Mesendoderm (in vitro differentiated cells): ENCODE data around the gene TCEAL1.

Source experiments
- DNase-seq: peaks from one replicate; pipeline ENCODE4 v3.0.0; 2013
- H2AK5ac ChIP-seq: 2 replicates; pipeline ENCODE4 v1.6.1; 2013; ENCODE audit warnings: low read length, inconsistent platforms
- H2BK120ac ChIP-seq: 2 replicates; pipeline ENCODE4 v1.6.1; 2013; ENCODE audit warnings: low read depth, mild to moderate bottlenecking, low read length, moderate library complexity, mixed read lengths
- H2BK15ac ChIP-seq: replicated peaks from 2 replicates; pipeline ENCODE4 v1.6.1; 2013; ENCODE audit warnings: low read depth, mild to moderate bottlenecking, moderate library complexity
- H2BK5ac ChIP-seq: 2 replicates; pipeline ENCODE4 v1.6.1; 2013; ENCODE audit warnings: low read length, inconsistent platforms
- H3K18ac ChIP-seq: 2 replicates; pipeline ENCODE4 v1.6.1; 2013; ENCODE audit warnings: mild to moderate bottlenecking, low read length, mixed read lengths
- H3K23ac ChIP-seq: one replicate; pipeline ENCODE4 v1.6.1; 2013; ENCODE audit warnings: low read length
- H3K27ac ChIP-seq: 2 replicates; pipeline ENCODE4 v1.5.1; 2013; ENCODE audit warnings: low read depth, mild to moderate bottlenecking, inconsistent platforms, low read length, moderate library complexity
- H3K27me3 ChIP-seq: 2 replicates; pipeline ENCODE4 v1.6.1; 2013; ENCODE audit warnings: low read length, control low read depth, mild to moderate bottlenecking, inconsistent platforms; ENCODE audit not compliant: insufficient read depth, poor library complexity
- H3K36me3 ChIP-seq: 2 replicates; pipeline ENCODE4 v1.6.1; 2013; ENCODE audit warnings: low read length, inconsistent platforms; ENCODE audit not compliant: control insufficient read depth, insufficient read depth
- H3K4ac ChIP-seq: one replicate; pipeline ENCODE4 v1.6.1; 2013; ENCODE audit warnings: low read depth, mild to moderate bottlenecking, low read length, moderate library complexity
- H3K4me1 ChIP-seq: 2 replicates; pipeline ENCODE4 v1.6.1; 2013; ENCODE audit warnings: low read depth, low read length, inconsistent platforms; ENCODE audit not compliant: control insufficient read depth
- H3K4me2 ChIP-seq: 2 replicates; pipeline ENCODE4 v1.6.1; 2013; ENCODE audit warnings: low read length
- H3K4me3 ChIP-seq: 2 replicates; pipeline ENCODE4 v1.5.1; 2013; ENCODE audit warnings: mild to moderate bottlenecking, low read length
- H3K56ac ChIP-seq: one replicate; pipeline ENCODE4 v1.6.1; 2013; ENCODE audit warnings: low read length
- H3K79me1 ChIP-seq: 2 replicates; pipeline ENCODE4 v1.6.1; 2013; ENCODE audit warnings: low read length, inconsistent platforms
- H3K79me2 ChIP-seq: 2 replicates; pipeline ENCODE4 v1.6.1; 2013; ENCODE audit warnings: mild to moderate bottlenecking, low read length; ENCODE audit not compliant: control insufficient read depth, insufficient read depth
- H3K9ac ChIP-seq: 2 replicates; pipeline ENCODE4 v1.6.1; 2013; ENCODE audit warnings: low read length, inconsistent platforms
- H4K5ac ChIP-seq: one replicate; pipeline ENCODE4 v1.6.1; 2013; ENCODE audit warnings: low read length
- H4K8ac ChIP-seq: one replicate; pipeline ENCODE4 v1.6.1; 2013; ENCODE audit warnings: low read depth, mild to moderate bottlenecking, control low read depth, low read length, moderate library complexity
- WGBS: extraction: QIAGEN DNeasy Blood & Tissue Kit; methylation state at CpG from one replicate; pipeline ENCODE4 v1.1.7; 2013; ENCODE audit warnings: low lambda C conversion rate, missing lambda C conversion rate; ENCODE audit not compliant: insufficient coverage; ENCODE audit errors: extremely low coverage; 5-methylcytosine and 5-hydroxymethylcytosine counted together

TCEAL1 gene

GRCh38 chrX:103663981-103664762, 35.4 kb downstream of the TCEAL1 start:
- no peak overlapping the region for H3K4ac ChIP-seq
- no peak overlapping the region for H3K4me3 ChIP-seq
- no peak overlapping the region for H4K8ac ChIP-seq
- H3K4me1 ChIP-seq: no peaks in the 10 kb centered on the region
- H3K36me3 ChIP-seq: no peaks in the 10 kb centered on the region
- H2BK15ac ChIP-seq: no peak overlapping the region
- H3K79me1 ChIP-seq: no peaks in the 10 kb centered on the region
- no peak overlapping the region for H2AK5ac ChIP-seq
- no peaks in the 10 kb centered on the region for H3K27me3 ChIP-seq
- no peak overlapping the region for H3K18ac ChIP-seq
- H3K56ac ChIP-seq: no peak overlapping the region
- H3K79me2 ChIP-seq: no peaks in the 10 kb centered on the region
- DNase-seq: no peak
- no CpG with 5 or more reads among the region's 23 CpGs for WGBS
- H4K5ac ChIP-seq: no peak overlapping the region
- H2BK5ac ChIP-seq: no peak overlapping the region
- H3K9ac ChIP-seq: no peak overlapping the region
- no peak overlapping the region for H3K27ac ChIP-seq
- peak overlapping the region; percentile 31 for H3K4me2 ChIP-seq
- no peak overlapping the region for H3K23ac ChIP-seq
- H2BK120ac ChIP-seq: no peak overlapping the region

GRCh38 chrX:103666202-103667107, 37.7 kb downstream of the TCEAL1 start:
- Histone ChIP-seq H3K4me2 (no peak overlapping the region), H3K4me1 (no peaks in the 10 kb centered on the region), H3K79me2 (no peaks in the 10 kb centered on the region), H3K79me1 (no peaks in the 10 kb centered on the region), H3K4me3 (no peak overlapping the region), H2BK15ac (no peak overlapping the region), H3K36me3 (no peaks in the 10 kb centered on the region), H3K27ac (no peak overlapping the region), H3K18ac (no peak overlapping the region), H4K8ac (no peak overlapping the region), H2AK5ac (no peak overlapping the region), H2BK120ac (no peak overlapping the region), H3K56ac (no peak overlapping the region), H3K9ac (no peak overlapping the region), H4K5ac (no peak overlapping the region), H3K23ac (no peak overlapping the region), H2BK5ac (no peak overlapping the region), H3K4ac (no peak overlapping the region), H3K27me3 (no peaks in the 10 kb centered on the region)
- no CpG with 5 or more reads among the region's 3 CpGs for WGBS
- no peak for DNase-seq

GRCh38 chrX:103669745-103670144, 41.0 kb downstream of the TCEAL1 start:
- no peaks in the 10 kb centered on the region for H3K79me1 ChIP-seq
- no peak overlapping the region for H3K9ac ChIP-seq
- no peaks in the 10 kb centered on the region for H3K27me3 ChIP-seq
- H3K23ac ChIP-seq: no peak overlapping the region
- no peak overlapping the region for H3K4ac ChIP-seq
- no peaks in the 10 kb centered on the region for H3K79me2 ChIP-seq
- no peaks in the 10 kb centered on the region for H3K4me1 ChIP-seq
- DNase-seq: peak; percentile 72
- no peak overlapping the region for H2BK120ac ChIP-seq
- no peak overlapping the region for H3K56ac ChIP-seq
- H3K36me3 ChIP-seq: no peaks in the 10 kb centered on the region
- no peak overlapping the region for H4K8ac ChIP-seq
- no peak overlapping the region for H3K4me2 ChIP-seq
- H2BK15ac ChIP-seq: no peak overlapping the region
- no peak overlapping the region for H3K4me3 ChIP-seq
- H2AK5ac ChIP-seq: no peak overlapping the region
- H3K18ac ChIP-seq: no peak overlapping the region
- H4K5ac ChIP-seq: no peak overlapping the region
- no CpG with 5 or more reads among the region's 1 CpG for WGBS
- no peak overlapping the region for H3K27ac ChIP-seq
- H2BK5ac ChIP-seq: no peak overlapping the region

GRCh38 chrX:103674531-103675454, 46.0 kb downstream of the TCEAL1 start:
- H2BK15ac ChIP-seq: no peak overlapping the region
- H3K27ac ChIP-seq: no peak overlapping the region
- no peak overlapping the region for H2BK5ac ChIP-seq
- no peaks in the 10 kb centered on the region for H3K79me1 ChIP-seq
- no peak overlapping the region for H3K9ac ChIP-seq
- H3K79me2 ChIP-seq: no peaks in the 10 kb centered on the region
- no peak overlapping the region for H3K4ac ChIP-seq
- H3K56ac ChIP-seq: no peak overlapping the region
- no peak overlapping the region for H3K23ac ChIP-seq
- H3K27me3 ChIP-seq: no peaks in the 10 kb centered on the region
- H2BK120ac ChIP-seq: no peak overlapping the region
- H3K4me3 ChIP-seq: no peak overlapping the region
- no peaks in the 10 kb centered on the region for H3K36me3 ChIP-seq
- no peak overlapping the region for H4K5ac ChIP-seq
- no peaks in the 10 kb centered on the region for H3K4me1 ChIP-seq
- no peak overlapping the region for H2AK5ac ChIP-seq
- peak; percentile 34 for DNase-seq
- no peak overlapping the region for H4K8ac ChIP-seq
- no peak overlapping the region for H3K18ac ChIP-seq
- no CpG with 5 or more reads among the region's 8 CpGs for WGBS
- no peak overlapping the region for H3K4me2 ChIP-seq

GRCh38 chrX:103678199-103678993, 49.6 kb downstream of the TCEAL1 start:
- Histone ChIP-seq H3K4me1 (no peaks in the 10 kb centered on the region), H2AK5ac (no peak overlapping the region), H3K18ac (no peak overlapping the region), H3K9ac (no peak overlapping the region), H3K56ac (no peak overlapping the region), H3K4me2 (no peak overlapping the region), H2BK120ac (no peak overlapping the region), H3K23ac (no peak overlapping the region), H3K79me1 (no peaks in the 10 kb centered on the region), H4K5ac (no peak overlapping the region), H3K4me3 (no peak overlapping the region), H3K4ac (no peak overlapping the region), H2BK15ac (no peak overlapping the region), H3K27ac (no peak overlapping the region), H3K79me2 (no peaks in the 10 kb centered on the region), H3K36me3 (no peaks in the 10 kb centered on the region), H3K27me3 (no peaks in the 10 kb centered on the region), H2BK5ac (no peak overlapping the region), H4K8ac (no peak overlapping the region)
- WGBS: no CpG with 5 or more reads among the region's 5 CpGs
- DNase-seq: no peak
